Sigmoid colon (tissue), 7 donors: ENCODE results near the gene ELAPOR1. TPM values are rescaled to one million over a fixed set of nuclear protein-coding genes. Genes with fewer than 3 reads are reported as not detected.

ENCODE experiments used
- DNase-seq: peaks from one replicate; pipeline ENCODE4 v3.0.0-alpha.2; 2019
- H3K27ac ChIP-seq, 4 donors: fragments of 200-600 bp; sonication (generic); one replicate each; pipeline ENCODE4 v1.5.1; 2016 to 2019; ENCODE audit warnings: mild to moderate bottlenecking in 1 of 4
- H3K27me3 ChIP-seq, 3 donors: fragments of 200-600 bp; sonication (generic); one replicate each; pipeline ENCODE4 v1.5.1; 2019; ENCODE audit warnings: mild to moderate bottlenecking in 1 of 3
- H3K36me3 ChIP-seq, 4 donors: fragments of 200-600 bp; sonication (generic); one replicate each; pipeline ENCODE4 v1.5.1; 2016 to 2019
- H3K4me1 ChIP-seq, 4 donors: fragments of 200-600 bp; sonication (generic); one replicate each; pipeline ENCODE4 v1.5.1; 2017 to 2019
- H3K4me3 ChIP-seq, 4 donors: fragments of 200-600 bp; sonication (generic); one replicate each; pipeline ENCODE4 v1.5.1; 2017 to 2019; ENCODE audit warnings: mild to moderate bottlenecking in 2 of 4, moderate library complexity in 1 of 4
- H3K9me3 ChIP-seq, 4 donors: fragments of 200-600 bp in 3 of 4; sonication (generic) in 3 of 4; one replicate each; pipeline versions ENCODE4 v1.5.1 to v1.6.1; 2013 to 2019
- CTCF ChIP-seq, 4 experiments: fragments of 450-650 bp in 3 of 4; fragments of 200-600 bp in 1 of 4; IDR thresholded peaks; one replicate each; pipeline ENCODE4 v1.5.1; 2016 to 2019; ENCODE audit warnings: antibody characterized with exemption in 4 of 4, mild to moderate bottlenecking in 3 of 4, moderate library complexity in 2 of 4
- EP300 ChIP-seq, 4 donors: sonication (generic); formaldehyde crosslinking; IDR thresholded peaks; one replicate each; pipeline ENCODE4 v1.6.1; 2017; ENCODE audit warnings: antibody characterized with exemption in 4 of 4
- POLR2A ChIP-seq, 2 donors: fragments of 450-650 bp; IDR thresholded peaks; one replicate each; pipeline ENCODE4 v1.6.1; 2016; ENCODE audit warnings: antibody characterized with exemption in 2 of 2, mild to moderate bottlenecking in 2 of 2, moderate library complexity in 2 of 2
- POLR2AphosphoS5 ChIP-seq, 4 donors: sonication (generic); formaldehyde crosslinking; IDR thresholded peaks; one replicate each; pipeline ENCODE4 v1.6.1; 2017; ENCODE audit warnings: antibody characterized with exemption in 4 of 4
- intact Hi-C: fragments of 100-400 bp; cut with DNase I; formaldehyde crosslinking; loops from one replicate; pipeline ENCODE4 v1.15.1; 2023
- polyA plus RNA-seq, 3 donors: library from polyadenylated mRNA; stranded (reverse); fragments of 200-250 nt; gene quantifications; one replicate each; pipeline ENCODE4 v1.2.3, GENCODE V29; 2013
- small RNA-seq, 3 donors: library from RNA; depleted of rRNA; stranded (forward); fragments of <200 nt; gene quantifications; one replicate each; pipeline ENCODE3, GENCODE V24; 2016
- total RNA-seq, 4 donors: library from RNA; depleted of rRNA; stranded (reverse); fragments of >200 nt; gene quantifications; one replicate each; pipeline ENCODE4 v1.1.0, GENCODE V29; 2016
- donor health status: healthy with polysubstance abuse.
- donor health status: Bipolar disorder and iron deficiency.
- donor health status: healthy.

ELAPOR1 gene
- total and polyA plus RNA-seq, 7 donors = 0.33 to 20.7 (median 0.71) TPM

- DNase-seq = no peak
- no peaks in the 10 kb centered on the region for H3K36me3 ChIP-seq
- no peaks in the 10 kb centered on the region for H3K9me3 ChIP-seq
- intact Hi-C loops = no loop called here
- H3K27ac ChIP-seq = no peak overlapping the region
- no peaks in the 10 kb centered on the region for H3K27me3 ChIP-seq
- peaks cover 0 to 7% (median 0%) of the 10 kb centered on the region in 4 donors for H3K4me1 ChIP-seq
- H3K4me3 ChIP-seq = no peak overlapping the region
- TF ChIP-seq EP300 (IDR thresholded peaks at IDR 0.05) (no peak), POLR2AphosphoS5 (IDR thresholded peaks at IDR 0.05) (no peak), POLR2A (IDR thresholded peaks at IDR 0.05) (no peak), CTCF (IDR thresholded peaks at IDR 0.05) (no peak)
Observed at GRCh38 chr1:109162626-109163025, 48.7 kb downstream of the ELAPOR1 start.

- Histone ChIP-seq H3K27me3 (no peaks in the 10 kb centered on the region), H3K9me3 (no peaks in the 10 kb centered on the region), H3K36me3 (no peaks in the 10 kb centered on the region), H3K4me1 (peaks cover 0 to 7% (median 0%) of the 10 kb centered on the region in 4 donors), H3K4me3 (no peak overlapping the region), H3K27ac (no peak overlapping the region)
- intact Hi-C loops = no loop called here
- no peak for TF ChIP-seq EP300 (IDR thresholded peaks at IDR 0.05)
- no peak for TF ChIP-seq POLR2AphosphoS5 (IDR thresholded peaks at IDR 0.05)
- TF ChIP-seq CTCF (IDR thresholded peaks at IDR 0.05) = no peak
- TF ChIP-seq POLR2A (IDR thresholded peaks at IDR 0.05) = no peak
- DNase-seq = no peak
Observed at GRCh38 chr1:109163551-109163950, 49.6 kb downstream of the ELAPOR1 start.

Small RNA genes within 50 kb of the gene (small RNA-seq; reads per million reads assigned to genes)
- 0 reads per million in 3 donors for gene AL356488.2

Other genes starting within 250 kb of the ELAPOR1 start
- 10 to 100 TPM; 34.3 to 71.7 (median 46.9) TPM for gene GPSM2, start 237.1 kb upstream of the ELAPOR1 start, total RNA-seq
- gene GPSM2, start 237.1 kb upstream of the ELAPOR1 start, polyA plus RNA-seq = 10 to 100 TPM in 2 of 3 donors, 1 to 10 TPM in 1; 7.2 to 15.9 (median 12.0) TPM
- gene CLCC1, start 150.6 kb upstream of the ELAPOR1 start, total RNA-seq = 10 to 100 TPM; 19.1 to 24.3 (median 20.3) TPM
- 10 to 100 TPM in 1 of 3 donors, 1 to 10 TPM in 2; 2.3 to 11.4 (median 6.6) TPM for gene CLCC1, start 150.6 kb upstream of the ELAPOR1 start, polyA plus RNA-seq
- gene WDR47, start 72.0 kb upstream of the ELAPOR1 start, total RNA-seq = 10 to 100 TPM; 16.0 to 34.3 (median 24.0) TPM
- 1 to 10 TPM; 3.7 to 4.6 (median 4.2) TPM for gene WDR47, start 72.0 kb upstream of the ELAPOR1 start, polyA plus RNA-seq
- gene TAF13, start 38.1 kb upstream of the ELAPOR1 start, total RNA-seq = 10 to 100 TPM; 19.9 to 44.6 (median 39.0) TPM
- 10 to 100 TPM; 36.5 to 78.8 (median 52.9) TPM for gene TAF13, start 38.1 kb upstream of the ELAPOR1 start, polyA plus RNA-seq
- 10 to 100 TPM; 21.9 to 33.2 (median 26.8) TPM for gene TMEM167B, start 23.4 kb upstream of the ELAPOR1 start, total RNA-seq
- gene TMEM167B, start 23.4 kb upstream of the ELAPOR1 start, polyA plus RNA-seq = 10 to 100 TPM; 16.2 to 22.7 (median 21.6) TPM
- gene SARS1, start 99.8 kb downstream of the ELAPOR1 start, total RNA-seq = 100 to 1,000 TPM; 106 to 160 (median 148) TPM
- gene SARS1, start 99.8 kb downstream of the ELAPOR1 start, polyA plus RNA-seq = 100 to 1,000 TPM; 100 to 135 (median 108) TPM
- gene CELSR2, start 135.4 kb downstream of the ELAPOR1 start, total RNA-seq = 10 to 100 TPM in 1 of 4 donors, 1 to 10 TPM in 3; 3.6 to 10.8 (median 5.3) TPM
- gene CELSR2, start 135.4 kb downstream of the ELAPOR1 start, polyA plus RNA-seq = 1 to 10 TPM in 1 of 3 donors, under 1 TPM in 2; under 0.01 to 3.3 (median under 0.01) TPM
- gene PSRC1, start 169.0 kb downstream of the ELAPOR1 start, total RNA-seq = 10 to 100 TPM in 1 of 4 donors, 1 to 10 TPM in 3; 2.3 to 13.6 (median 7.4) TPM
- gene PSRC1, start 169.0 kb downstream of the ELAPOR1 start, polyA plus RNA-seq = 10 to 100 TPM in 1 of 3 donors, 1 to 10 TPM in 2; 3.0 to 12.2 (median 3.6) TPM
- gene MYBPHL, start 192.9 kb downstream of the ELAPOR1 start, total RNA-seq = not detected
- gene MYBPHL, start 192.9 kb downstream of the ELAPOR1 start, polyA plus RNA-seq = not detected